ENCODE data around the gene VAMP4. TPM values are rescaled to one million over a fixed set of nuclear protein-coding genes. Genes with fewer than 3 reads are reported as not detected.

The VAMP4 gene
- total RNA-seq, 2 donors from 2014 or later, result 18.9 to 19.2 TPM

DNA sequence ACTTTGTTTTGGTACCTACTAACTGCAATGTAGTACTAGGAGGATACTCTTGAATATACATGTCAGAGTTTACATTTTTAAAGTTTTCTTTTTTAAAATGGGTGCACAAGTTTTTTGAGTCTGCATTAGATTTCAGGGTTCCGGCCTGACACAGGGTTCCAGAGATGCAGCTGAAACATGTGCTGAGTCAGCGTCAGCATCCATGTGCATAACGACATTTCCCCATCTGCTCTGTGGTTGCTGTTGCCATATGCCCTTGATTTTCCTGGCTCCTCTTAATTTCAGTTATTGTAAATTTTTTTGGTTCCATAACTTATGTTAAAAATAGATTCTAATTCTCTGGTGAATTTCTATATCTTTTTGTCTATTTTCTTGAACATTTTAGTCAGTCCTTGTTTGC lies 27.3 kb upstream of the VAMP4 start:
- H3K9me3 Mint-ChIP-seq, result no peaks in the 10 kb centered on the region
- H3K36me3 Mint-ChIP-seq (ENCODE audit: insufficient read depth in 2 of 2), result no peaks in the 10 kb centered on the region
- no peak overlapping the region for H3K27ac Mint-ChIP-seq
- DNase-seq (no peak), ATAC-seq (replicated peaks in 1 of 2) (no peak)
- H3K27me3 Mint-ChIP-seq (ENCODE audit: low read depth), result peaks cover 19% of the 10 kb centered on the region
- H3K4me3 Mint-ChIP-seq, result no peak overlapping the region
- H3K4me1 Mint-ChIP-seq (ENCODE audit: low read depth), result no peaks in the 10 kb centered on the region

DNA sequence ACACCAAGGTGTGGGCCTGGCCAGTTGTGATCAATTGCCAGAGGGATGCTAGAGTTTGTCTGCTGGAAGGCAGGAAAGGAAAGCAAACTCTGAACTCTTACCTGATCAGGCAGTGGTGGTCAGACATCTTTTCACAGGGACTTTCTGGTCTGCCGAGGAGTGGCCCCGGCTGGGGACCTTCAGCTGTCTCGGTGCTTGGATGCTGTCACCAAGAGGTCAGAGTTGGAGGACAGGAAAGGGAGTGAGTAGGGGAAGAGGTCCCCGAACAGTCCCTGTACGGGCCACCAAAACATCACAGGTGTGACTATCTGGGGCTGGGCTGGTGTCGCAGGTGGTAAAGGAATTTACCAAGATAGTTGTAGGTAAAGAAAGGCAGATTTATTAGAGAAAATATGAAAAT lies 21.9 kb upstream of the VAMP4 start:
- peaks cover 26% of the 10 kb centered on the region for H3K27me3 Mint-ChIP-seq (ENCODE audit: low read depth)
- H3K27ac Mint-ChIP-seq, result no peak overlapping the region
- DNase-seq, result no peak
- H3K9me3 Mint-ChIP-seq, result no peaks in the 10 kb centered on the region
- H3K4me3 Mint-ChIP-seq, result no peak overlapping the region
- H3K36me3 Mint-ChIP-seq (ENCODE audit: insufficient read depth in 2 of 2), result no peaks in the 10 kb centered on the region
- H3K4me1 Mint-ChIP-seq (ENCODE audit: low read depth), result no peaks in the 10 kb centered on the region
- ATAC-seq (replicated peaks in 1 of 2), result no peak

DNA sequence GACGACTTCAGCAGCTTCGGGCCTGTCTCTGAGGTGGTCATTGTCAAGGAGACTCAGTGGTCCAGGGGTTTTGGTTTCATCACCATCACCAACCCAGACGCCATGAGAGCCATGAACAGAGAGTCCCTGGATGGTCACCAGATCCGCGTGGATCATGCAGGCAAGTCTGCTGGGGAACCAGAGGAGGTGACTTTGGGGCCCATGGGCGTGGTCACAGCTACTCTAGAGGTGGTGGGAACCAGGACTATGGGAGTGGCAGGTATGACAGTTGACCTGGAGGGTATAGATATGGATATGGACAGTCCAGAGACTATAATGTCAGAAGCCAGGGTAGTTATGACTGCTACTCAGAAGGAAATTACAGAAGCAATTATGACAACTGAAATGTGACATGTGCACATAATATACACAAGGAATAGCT lies 20.3 kb upstream of the VAMP4 start:
- Mint-ChIP-seq H3K4me1 (ENCODE audit: low read depth) (no peaks in the 10 kb centered on the region), H3K9me3 (no peaks in the 10 kb centered on the region), H3K27ac (no peak overlapping the region), H3K4me3 (no peak overlapping the region), H3K36me3 (ENCODE audit: insufficient read depth in 2 of 2) (no peaks in the 10 kb centered on the region), H3K27me3 (ENCODE audit: low read depth) (peaks cover 26% of the 10 kb centered on the region)
- no peak for ATAC-seq (replicated peaks in 1 of 2)
- DNase-seq, result no peak

DNA sequence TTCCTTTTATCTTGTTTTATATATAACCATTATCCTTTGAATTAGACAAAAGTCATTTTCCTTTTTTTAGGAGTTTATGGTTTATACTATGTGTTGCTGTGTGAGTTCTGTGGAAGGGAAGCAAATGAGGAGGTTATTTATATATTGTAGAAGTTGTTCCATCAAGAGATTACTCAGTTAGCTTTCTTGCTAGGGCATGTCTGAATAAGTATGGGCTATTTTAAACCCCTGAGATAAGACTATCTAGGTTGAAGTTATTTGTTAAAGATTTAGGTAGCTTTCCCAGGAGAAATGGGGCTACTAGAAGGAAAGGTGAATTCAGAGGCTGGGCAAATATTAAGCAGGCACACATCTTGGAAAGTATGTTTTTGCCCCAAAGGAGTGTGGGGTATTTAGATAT lies 16.1 kb upstream of the VAMP4 start:
- H3K36me3 Mint-ChIP-seq (ENCODE audit: insufficient read depth in 2 of 2), result no peaks in the 10 kb centered on the region
- no peaks in the 10 kb centered on the region for H3K9me3 Mint-ChIP-seq
- no peaks in the 10 kb centered on the region for H3K4me1 Mint-ChIP-seq (ENCODE audit: low read depth)
- ATAC-seq (replicated peaks in 1 of 2) (no peak), DNase-seq (no peak)
- peaks cover 3% of the 10 kb centered on the region for H3K27me3 Mint-ChIP-seq (ENCODE audit: low read depth)
- no peak overlapping the region for H3K4me3 Mint-ChIP-seq
- peak overlapping the region; percentile 39 for H3K27ac Mint-ChIP-seq

DNA sequence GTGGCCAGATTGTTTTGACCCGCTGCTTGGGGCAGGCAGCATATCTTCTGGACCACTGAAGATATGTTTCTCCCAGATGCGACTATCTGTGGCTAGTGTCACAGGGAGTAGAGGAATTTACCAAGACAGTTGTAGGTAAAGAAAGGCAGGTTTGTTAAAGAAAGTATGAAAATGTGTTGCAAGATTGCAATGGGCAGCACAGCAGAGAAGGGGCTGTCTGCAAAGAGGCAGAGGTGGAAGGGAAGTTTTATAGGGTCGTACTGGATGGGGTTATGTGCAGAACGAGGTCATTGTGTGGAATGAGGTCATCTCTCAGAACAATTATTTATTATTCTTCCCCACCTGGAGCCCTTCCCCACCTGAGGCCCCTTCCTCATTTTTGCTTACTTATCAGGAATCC lies 15.0 kb upstream of the VAMP4 start:
- no peak overlapping the region for H3K4me3 Mint-ChIP-seq
- H3K9me3 Mint-ChIP-seq, result no peaks in the 10 kb centered on the region
- no peak for ATAC-seq (replicated peaks in 1 of 2)
- H3K27ac Mint-ChIP-seq, result no peak overlapping the region
- no peaks in the 10 kb centered on the region for H3K36me3 Mint-ChIP-seq (ENCODE audit: insufficient read depth in 2 of 2)
- DNase-seq, result no peak
- no peaks in the 10 kb centered on the region for H3K4me1 Mint-ChIP-seq (ENCODE audit: low read depth)
- H3K27me3 Mint-ChIP-seq (ENCODE audit: low read depth), result no peaks in the 10 kb centered on the region

DNA sequence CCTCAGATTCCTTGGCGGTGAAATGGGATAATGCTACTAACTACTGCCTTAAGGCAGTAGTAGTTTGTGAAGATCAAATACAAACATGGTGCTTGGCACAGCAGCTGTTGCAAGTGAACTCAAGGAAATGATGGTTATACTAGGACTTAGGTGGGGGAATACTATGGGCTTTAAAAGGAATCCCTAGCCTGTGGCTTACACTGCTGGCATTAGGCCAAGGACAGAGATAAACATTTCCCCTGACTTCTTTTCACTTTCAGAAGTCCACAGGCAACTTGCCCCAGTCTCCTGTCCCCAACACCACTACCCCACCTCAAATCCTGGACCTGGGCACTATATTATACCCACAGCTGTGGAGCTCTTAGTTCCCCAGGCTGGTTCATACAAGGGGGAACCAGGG lies 13.1 kb upstream of the VAMP4 start:
- ATAC-seq (replicated peaks in 1 of 2) (no peak), DNase-seq (no peak)
- H3K27ac Mint-ChIP-seq, result no peak overlapping the region
- H3K27me3 Mint-ChIP-seq (ENCODE audit: low read depth), result no peaks in the 10 kb centered on the region
- H3K4me1 Mint-ChIP-seq (ENCODE audit: low read depth), result peaks cover 5% of the 10 kb centered on the region
- H3K36me3 Mint-ChIP-seq (ENCODE audit: insufficient read depth in 2 of 2), result no peaks in the 10 kb centered on the region
- no peak overlapping the region for H3K4me3 Mint-ChIP-seq
- H3K9me3 Mint-ChIP-seq, result no peaks in the 10 kb centered on the region

DNA sequence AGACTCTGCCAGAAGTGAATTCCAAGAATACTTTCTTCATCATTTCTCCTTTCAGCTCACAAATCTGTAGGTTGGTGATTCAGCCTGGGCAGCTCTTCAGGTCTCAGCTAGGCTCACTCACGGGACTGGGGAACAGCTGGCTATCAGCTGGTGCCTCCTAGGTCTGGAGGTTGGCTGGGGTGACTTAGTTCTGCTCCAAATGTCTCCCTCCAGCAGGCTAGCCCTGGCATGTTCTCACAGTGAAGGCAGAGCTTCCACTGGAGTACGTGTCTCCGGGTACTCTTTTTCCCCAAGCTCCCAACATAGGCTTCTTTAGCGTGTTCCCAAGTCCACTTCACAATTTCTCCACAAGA lies 12.5 kb upstream of the VAMP4 start:
- DNase-seq, result no peak
- Mint-ChIP-seq H3K36me3 (ENCODE audit: insufficient read depth in 2 of 2) (no peaks in the 10 kb centered on the region), H3K27me3 (ENCODE audit: low read depth) (no peaks in the 10 kb centered on the region), H3K27ac (peak overlapping the region; percentile 22), H3K4me3 (no peak overlapping the region), H3K9me3 (no peaks in the 10 kb centered on the region), H3K4me1 (ENCODE audit: low read depth) (peaks cover 5% of the 10 kb centered on the region)
- no peak for ATAC-seq (replicated peaks in 1 of 2)

DNA sequence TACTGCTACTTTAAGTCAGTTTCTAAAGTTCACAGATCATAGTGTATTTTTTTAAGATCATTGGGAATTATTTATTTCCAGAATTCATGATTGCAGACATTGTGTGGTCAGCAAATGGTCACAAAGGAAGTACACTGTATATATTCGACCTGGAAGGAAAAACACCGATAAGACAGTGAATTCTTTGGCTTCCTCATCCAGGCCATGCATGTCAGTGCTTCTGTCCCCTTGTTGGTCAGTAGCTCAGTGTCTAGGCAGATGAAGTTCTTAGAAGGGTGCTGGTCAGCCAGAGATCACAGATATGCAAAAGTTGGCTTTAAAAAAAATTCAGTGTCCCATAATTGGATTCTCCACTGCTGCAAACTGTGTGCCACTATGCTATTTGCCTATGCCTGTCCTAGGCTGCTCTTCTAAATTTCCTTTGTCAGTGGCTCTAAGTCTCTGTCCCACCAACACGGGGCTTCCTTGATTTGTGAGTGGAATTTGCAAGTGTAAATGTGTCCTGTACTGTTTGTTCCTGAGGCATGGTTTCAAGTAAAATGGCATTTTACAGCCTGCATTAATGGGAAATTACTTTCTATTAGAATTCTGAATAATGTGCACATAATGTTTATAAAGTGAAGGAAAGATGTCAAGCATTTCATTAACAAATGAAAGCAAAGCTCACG lies 12.0 kb upstream of the VAMP4 start:
- no peak overlapping the region for H3K4me3 Mint-ChIP-seq
- peaks cover 5% of the 10 kb centered on the region for H3K4me1 Mint-ChIP-seq (ENCODE audit: low read depth)
- no peak overlapping the region for H3K27ac Mint-ChIP-seq
- H3K27me3 Mint-ChIP-seq (ENCODE audit: low read depth), result no peaks in the 10 kb centered on the region
- H3K36me3 Mint-ChIP-seq (ENCODE audit: insufficient read depth in 2 of 2), result no peaks in the 10 kb centered on the region
- no peaks in the 10 kb centered on the region for H3K9me3 Mint-ChIP-seq
- ATAC-seq (replicated peaks in 1 of 2), result no peak
- DNase-seq, result no peak

DNA sequence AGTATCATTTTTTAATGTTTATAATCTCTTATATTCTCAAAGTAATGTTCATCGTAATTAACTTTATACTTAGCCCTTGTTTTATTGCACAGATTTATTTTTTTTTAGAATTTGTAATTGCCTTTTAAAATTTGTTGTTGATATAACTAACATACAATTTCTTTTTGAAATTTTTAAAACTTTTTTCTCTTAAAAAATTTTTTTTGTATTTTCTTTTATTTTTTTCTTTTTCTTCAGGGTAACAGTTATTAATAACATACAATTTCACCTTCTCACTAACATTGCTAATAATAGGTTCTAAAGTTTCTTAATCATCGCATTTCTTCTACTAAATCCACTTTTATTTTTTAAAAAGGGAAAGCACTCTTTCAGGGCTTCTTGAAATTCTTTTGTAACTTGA lies 11.3 kb upstream of the VAMP4 start:
- peaks cover 5% of the 10 kb centered on the region for H3K4me1 Mint-ChIP-seq (ENCODE audit: low read depth)
- H3K36me3 Mint-ChIP-seq (ENCODE audit: insufficient read depth in 2 of 2), result no peaks in the 10 kb centered on the region
- H3K27ac Mint-ChIP-seq, result no peak overlapping the region
- ATAC-seq (replicated peaks in 1 of 2) (no peak), DNase-seq (no peak)
- no peaks in the 10 kb centered on the region for H3K27me3 Mint-ChIP-seq (ENCODE audit: low read depth)
- no peak overlapping the region for H3K4me3 Mint-ChIP-seq
- no peaks in the 10 kb centered on the region for H3K9me3 Mint-ChIP-seq

DNA sequence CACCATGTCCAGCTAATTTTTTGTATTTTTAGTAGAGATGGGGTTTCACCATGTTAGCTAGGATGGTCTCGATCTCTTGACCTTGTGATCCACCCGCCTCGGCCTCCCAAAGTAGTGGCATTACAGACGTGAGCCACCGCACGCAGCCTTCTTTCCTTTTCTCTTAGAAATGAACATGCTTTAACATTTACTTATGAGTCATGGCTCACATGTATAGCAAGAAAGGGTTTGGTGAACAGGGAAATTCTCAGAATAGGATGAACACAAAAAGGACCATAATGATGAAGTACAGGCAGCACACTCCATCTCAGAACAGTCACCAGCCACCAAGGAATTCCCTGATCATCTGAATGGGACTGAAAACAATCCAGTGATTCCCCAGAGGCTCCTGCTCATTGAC lies 9.4 kb upstream of the VAMP4 start:
- Mint-ChIP-seq H3K27ac (peak overlapping the region; percentile 85), H3K4me1 (ENCODE audit: low read depth) (peaks cover 5% of the 10 kb centered on the region), H3K27me3 (ENCODE audit: low read depth) (no peaks in the 10 kb centered on the region), H3K36me3 (ENCODE audit: insufficient read depth in 2 of 2) (no peaks in the 10 kb centered on the region), H3K4me3 (no peak overlapping the region), H3K9me3 (no peaks in the 10 kb centered on the region)
- peak; percentile 25 to 68 for ATAC-seq (replicated peaks in 1 of 2)
- no peak for DNase-seq

DNA sequence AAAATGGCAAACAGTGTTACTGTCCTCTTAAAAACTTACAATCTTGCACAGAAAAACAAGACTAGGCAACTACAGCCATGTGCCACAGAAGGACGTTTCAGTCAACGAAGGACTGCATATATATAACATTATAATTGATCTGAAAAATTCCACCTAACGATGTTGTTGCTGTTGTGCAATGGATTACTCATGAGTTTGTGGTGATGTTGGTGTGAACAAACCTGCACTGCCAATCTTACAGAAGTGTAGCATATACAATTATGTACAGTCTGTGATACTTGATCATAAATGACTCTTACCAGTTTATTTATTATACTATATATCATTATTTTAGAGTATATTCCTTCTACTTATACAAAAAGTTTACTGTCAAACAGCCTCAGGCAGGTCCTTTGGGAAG lies 6.8 kb upstream of the VAMP4 start:
- H3K9me3 Mint-ChIP-seq, result no peaks in the 10 kb centered on the region

DNA sequence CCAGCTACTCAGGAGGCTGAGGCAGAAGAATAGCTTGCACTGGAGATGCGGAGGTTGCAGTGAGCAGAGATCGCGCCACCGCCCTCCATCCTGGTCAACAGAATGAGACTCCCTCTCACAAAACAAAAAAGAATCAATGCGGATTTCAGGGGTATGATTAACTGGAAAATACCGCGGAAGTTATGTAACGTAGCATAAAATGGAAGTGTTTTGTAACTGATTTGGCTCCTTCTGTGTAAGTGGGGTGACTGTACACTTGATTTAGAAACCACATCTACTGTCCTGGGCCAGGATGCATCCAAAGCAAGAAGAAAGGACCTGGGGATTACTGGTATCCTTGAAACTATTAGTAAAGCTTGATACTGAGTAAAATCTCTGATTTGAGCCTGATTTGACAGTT lies 3.1 kb upstream of the VAMP4 start:
- H3K27ac Mint-ChIP-seq, result no peak overlapping the region
- DNase-seq, result no peak
- no peaks in the 10 kb centered on the region for H3K27me3 Mint-ChIP-seq (ENCODE audit: low read depth)
- peaks cover 36% of the 10 kb centered on the region for H3K4me1 Mint-ChIP-seq (ENCODE audit: low read depth)
- no peak overlapping the region for H3K4me3 Mint-ChIP-seq
- peaks cover 6 to 7% of the 10 kb centered on the region in 2 donors for H3K36me3 Mint-ChIP-seq (ENCODE audit: insufficient read depth in 2 of 2)
- no peak for ATAC-seq (replicated peaks in 1 of 2)
- H3K9me3 Mint-ChIP-seq, result no peaks in the 10 kb centered on the region

More for the DNA sequence above, 6.8 kb upstream of the VAMP4 start:
- no peaks in the 10 kb centered on the region for H3K36me3 Mint-ChIP-seq (ENCODE audit: insufficient read depth in 2 of 2)
- H3K27ac Mint-ChIP-seq, result no peak overlapping the region
- H3K4me1 Mint-ChIP-seq (ENCODE audit: low read depth), result peaks cover 10% of the 10 kb centered on the region
- H3K4me3 Mint-ChIP-seq, result no peak overlapping the region
- no peaks in the 10 kb centered on the region for H3K27me3 Mint-ChIP-seq (ENCODE audit: low read depth)
- no peak for DNase-seq
- no peak for ATAC-seq (replicated peaks in 1 of 2)

DNA sequence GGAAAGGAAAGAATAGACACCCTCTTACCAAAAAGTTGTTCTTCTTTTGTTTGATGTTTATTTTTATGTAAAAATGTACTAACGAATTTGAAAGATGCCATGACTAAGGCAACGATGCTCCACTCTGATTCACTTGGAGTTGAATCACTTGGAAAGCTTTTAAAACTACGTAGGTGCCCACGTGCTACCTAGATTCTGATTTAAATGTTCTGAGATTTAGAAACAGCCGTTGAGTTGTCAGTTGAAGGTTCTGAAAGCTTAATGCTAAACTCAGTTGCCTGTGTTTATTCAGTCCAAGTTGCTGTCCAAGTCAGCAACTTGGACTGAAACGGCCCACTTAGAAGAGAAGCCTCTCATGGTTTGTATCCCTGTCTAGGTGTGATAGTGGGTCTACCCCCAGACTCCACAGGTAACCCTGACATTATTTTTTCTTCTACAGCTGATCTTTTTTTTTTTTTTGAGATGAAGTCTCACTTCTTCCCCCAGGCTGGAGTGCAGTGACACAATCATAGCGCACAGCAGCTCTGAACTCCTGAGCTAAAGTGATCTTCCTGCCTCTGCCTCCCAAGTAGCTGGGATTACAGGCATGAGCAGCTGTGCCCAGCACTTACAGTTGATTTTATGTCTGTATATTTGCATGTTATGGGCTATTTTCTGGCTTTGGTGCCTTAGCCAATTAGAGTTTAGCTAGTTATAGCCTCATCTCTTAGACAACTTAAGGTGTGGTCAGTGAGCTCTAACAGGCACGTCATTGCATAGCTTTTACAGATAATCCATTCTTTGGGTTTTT lies 1.4 kb upstream of the VAMP4 start:
- peaks cover 53% of the 10 kb centered on the region for H3K4me1 Mint-ChIP-seq (ENCODE audit: low read depth)
- DNase-seq, result peak; percentile 8 to 26
- H3K36me3 Mint-ChIP-seq (ENCODE audit: insufficient read depth in 2 of 2), result peaks cover 6 to 7% of the 10 kb centered on the region in 2 donors

DNA sequence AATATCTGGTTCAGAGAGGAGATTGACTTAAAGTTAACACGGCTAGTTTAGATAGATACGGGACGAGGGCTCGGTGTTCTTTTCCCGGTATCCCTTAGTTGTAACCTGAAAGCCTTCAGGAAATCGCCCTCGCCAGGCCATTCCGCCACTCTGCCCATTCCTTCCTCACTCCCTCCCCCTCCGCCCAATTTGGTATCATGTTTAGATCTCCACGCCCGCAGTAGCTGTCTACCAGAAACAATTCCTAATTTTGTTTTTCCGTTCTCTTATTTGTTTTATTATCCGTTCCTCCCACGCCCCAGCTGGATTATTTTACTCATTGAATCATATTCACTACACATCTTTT lies 685 bp upstream of the VAMP4 start:
- Mint-ChIP-seq H3K9me3 (no peaks in the 10 kb centered on the region), H3K36me3 (ENCODE audit: insufficient read depth in 2 of 2) (peaks cover 6 to 7% of the 10 kb centered on the region in 2 donors), H3K4me3 (peak overlapping the region; percentile 99), H3K4me1 (ENCODE audit: low read depth) (peaks cover 54% of the 10 kb centered on the region), H3K27ac (peak overlapping the region; percentile 100), H3K27me3 (ENCODE audit: low read depth) (no peaks in the 10 kb centered on the region)
- no peak for ATAC-seq (replicated peaks in 1 of 2)
- DNase-seq, result peak in 1 of 2 donors; percentile 27

More for the DNA sequence above, 1.4 kb upstream of the VAMP4 start:
- Mint-ChIP-seq H3K27ac (peak overlapping the region; percentile 100), H3K9me3 (no peaks in the 10 kb centered on the region), H3K4me3 (peak overlapping the region; percentile 99), H3K27me3 (ENCODE audit: low read depth) (no peaks in the 10 kb centered on the region)
- peak; percentile 21 to 27 for ATAC-seq (replicated peaks in 1 of 2)
